Nephron progenitor cell (in vitro differentiated cells): ENCODE measurements around the gene BAZ2A.
A peak's percentile ranks its signal among the peaks of the same experiment; 100 is the strongest.

Experiments used
- DNase-seq: peaks from one replicate; pipeline ENCODE4 v3.0.0; 2021
- H3K27ac Mint-ChIP-seq: 2 replicates; pipeline ENCODE4 v1.8.0; 2021; ENCODE audit warnings: mild to moderate bottlenecking, moderate library complexity, mixed read lengths
- H3K27me3 Mint-ChIP-seq: 2 replicates; pipeline ENCODE4 v1.8.0; 2021; ENCODE audit warnings: mild to moderate bottlenecking, low read depth, mixed read lengths; ENCODE audit not compliant: poor library complexity
- H3K36me3 Mint-ChIP-seq: 2 replicates; pipeline ENCODE4 v1.8.0; 2021; ENCODE audit warnings: low read depth, mixed read lengths
- H3K4me1 Mint-ChIP-seq: 2 replicates; pipeline ENCODE4 v1.8.0; 2021; ENCODE audit warnings: mixed read lengths
- H3K4me3 Mint-ChIP-seq: 2 replicates; pipeline ENCODE4 v1.8.0; 2021; ENCODE audit warnings: mild to moderate bottlenecking, moderate library complexity, mixed read lengths
- H3K9me3 Mint-ChIP-seq: 2 replicates; pipeline ENCODE4 v1.8.0; 2021; ENCODE audit warnings: mild to moderate bottlenecking, moderate library complexity, mixed read lengths
- CTCF ChIP-seq: fragments of 200-600 bp; sonication (generic); IDR thresholded peaks from 2 replicates; pipeline ENCODE4 v1.5.0; 2021; ENCODE audit warnings: antibody characterized with exemption

Gene BAZ2A

DNA sequence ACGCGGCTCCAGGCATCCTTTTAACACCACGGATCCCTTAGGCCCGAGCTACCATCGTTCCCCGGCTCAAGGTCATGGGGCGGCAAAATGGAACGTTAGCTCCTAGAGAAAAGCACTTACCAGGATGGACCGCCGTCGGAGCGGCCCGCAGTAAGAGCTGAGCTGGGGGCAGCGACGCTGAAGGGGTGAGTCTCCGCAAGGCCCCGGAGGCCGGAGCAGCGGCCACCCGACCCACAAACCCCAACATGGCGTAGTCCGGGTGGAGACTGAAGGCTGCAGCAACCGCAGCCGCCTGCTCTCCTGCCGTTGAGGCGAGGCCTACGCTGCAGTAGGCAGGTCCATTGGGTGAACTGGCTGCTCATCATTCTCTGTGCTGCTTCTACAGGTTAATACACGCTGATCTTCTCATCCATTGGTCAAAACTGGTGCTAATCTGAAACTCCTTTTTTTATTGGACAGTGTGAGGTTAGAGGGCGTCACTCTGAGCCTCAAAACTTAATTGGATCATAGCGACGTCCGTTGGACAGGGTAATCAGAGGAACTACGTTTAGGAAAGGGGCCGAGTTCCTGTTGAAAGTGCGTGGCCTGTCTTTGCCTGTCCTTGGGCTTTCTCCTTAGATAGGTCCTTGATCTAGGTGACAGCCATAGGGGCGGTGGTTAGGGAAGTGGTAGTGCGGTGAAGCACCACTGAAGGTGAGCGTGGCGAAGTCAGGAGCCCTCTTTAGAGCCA lies 15.8 kb upstream of the BAZ2A start, which contains the start of gene ATP5F1B:
ATP5F1B (minus strand) TSS at position 268 of the 730 bp plus-strand sequence; CDS start at position 247, 21 bp downstream.
- peaks cover 25% of the 10 kb centered on the region for H3K4me1 Mint-ChIP-seq
- H3K27ac Mint-ChIP-seq = peak within 1 kb of the TSS; percentile 95
- peak within 1 kb of the TSS; percentile 100 for H3K4me3 Mint-ChIP-seq
- peak; percentile 88 for DNase-seq
- H3K9me3 Mint-ChIP-seq = peaks cover 11% of the 10 kb centered on the region
- no peak for TF ChIP-seq CTCF
- H3K27me3 Mint-ChIP-seq = no peaks in the 10 kb centered on the region
- H3K36me3 Mint-ChIP-seq = peaks cover 35% of the 10 kb centered on the region

DNA sequence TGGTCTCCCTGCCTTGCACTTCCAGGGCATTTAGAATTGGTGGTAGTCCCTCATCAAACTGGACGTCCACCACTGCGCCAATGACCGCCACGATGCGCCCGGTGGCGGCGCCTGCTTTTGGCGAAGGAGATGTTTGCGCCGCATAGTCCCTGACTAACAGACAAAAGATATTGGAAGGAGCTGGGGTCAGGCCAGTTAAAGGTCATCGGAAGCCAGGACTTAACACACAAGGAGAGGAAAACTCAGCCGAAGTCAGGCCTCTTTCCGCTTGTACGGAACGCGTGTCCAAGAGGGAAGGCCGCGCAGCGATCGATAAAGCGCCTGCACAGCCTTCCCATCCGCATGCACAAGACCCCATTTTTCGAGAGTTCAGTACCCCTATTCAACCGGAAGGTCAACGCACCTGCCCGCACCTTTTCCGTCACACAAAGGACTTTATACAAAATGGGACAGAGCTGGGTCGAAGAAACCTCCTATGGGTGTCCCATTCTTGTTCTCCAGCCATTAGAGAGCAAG lies 15.1 kb upstream of the BAZ2A start:
- Mint-ChIP-seq H3K27ac (peak overlapping the region; percentile 94), H3K4me1 (peaks cover 25% of the 10 kb centered on the region), H3K27me3 (no peaks in the 10 kb centered on the region), H3K4me3 (peak overlapping the region; percentile 100), H3K36me3 (peaks cover 40% of the 10 kb centered on the region), H3K9me3 (peaks cover 5% of the 10 kb centered on the region)
- DNase-seq = peak; percentile 18
- TF ChIP-seq CTCF = no peak

DNA sequence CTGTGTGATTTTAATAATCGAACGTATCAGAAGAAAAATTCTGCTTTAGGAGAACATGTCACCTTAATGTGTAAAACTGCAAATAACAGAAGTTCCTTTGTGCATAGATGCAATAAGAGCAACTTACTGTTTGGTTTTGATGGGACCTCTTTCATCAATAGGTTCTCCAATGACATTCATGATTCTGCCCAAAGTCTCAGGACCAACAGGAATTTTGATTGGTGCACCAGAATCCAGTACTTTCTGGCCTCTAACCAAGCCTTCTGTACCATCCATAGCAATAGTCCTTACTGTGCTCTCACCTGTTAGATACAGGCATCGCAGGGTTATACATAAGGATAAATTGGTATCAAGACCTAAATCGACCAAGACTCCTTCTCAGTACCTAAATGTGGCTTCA lies 14.5 kb upstream of the BAZ2A start:
- Mint-ChIP-seq H3K4me3 (peak overlapping the region; percentile 100), H3K4me1 (peaks cover 25% of the 10 kb centered on the region), H3K27ac (no peak overlapping the region), H3K36me3 (peaks cover 46% of the 10 kb centered on the region), H3K27me3 (no peaks in the 10 kb centered on the region), H3K9me3 (peaks cover 5% of the 10 kb centered on the region)
- DNase-seq = no peak
- TF ChIP-seq CTCF = no peak

GRCh38 chr12:56641219-56641618 lies 11.1 kb upstream of the BAZ2A start:
- TF ChIP-seq CTCF = no peak
- H3K36me3 Mint-ChIP-seq = peaks cover 62% of the 10 kb centered on the region

DNA sequence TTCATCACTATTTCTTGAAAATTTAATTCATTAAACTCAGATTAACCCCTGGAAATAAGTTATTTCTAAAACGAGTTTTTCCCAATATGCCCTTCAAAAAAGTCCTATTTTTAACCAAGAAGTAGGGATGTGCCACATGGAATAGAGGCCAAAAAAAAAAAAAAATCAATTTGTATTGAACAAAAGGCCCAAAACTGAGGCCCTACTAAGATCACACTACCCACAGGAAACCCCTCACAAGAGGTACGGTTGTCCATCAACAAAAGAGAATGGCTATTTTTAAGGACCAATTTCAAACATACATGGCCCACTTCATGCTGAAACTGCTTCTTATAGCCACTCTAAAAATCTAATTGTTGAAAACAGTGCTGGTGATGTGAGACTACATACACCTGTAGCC lies 7.5 kb upstream of the BAZ2A start:
- no peak for TF ChIP-seq CTCF
- no peak for DNase-seq
- Mint-ChIP-seq H3K4me3 (peak overlapping the region; percentile 20), H3K27me3 (peaks cover 5% of the 10 kb centered on the region), H3K27ac (peak overlapping the region; percentile 99), H3K36me3 (peaks cover 43% of the 10 kb centered on the region), H3K4me1 (peaks cover 57% of the 10 kb centered on the region), H3K9me3 (no peaks in the 10 kb centered on the region)

More at GRCh38 chr12:56641219-56641618, 11.1 kb upstream of the BAZ2A start:
- peaks cover 5% of the 10 kb centered on the region for H3K27me3 Mint-ChIP-seq
- peak overlapping the region; percentile 54 for H3K27ac Mint-ChIP-seq
- H3K9me3 Mint-ChIP-seq = peaks cover 2% of the 10 kb centered on the region
- no peak overlapping the region for H3K4me3 Mint-ChIP-seq
- no peak for DNase-seq
- peaks cover 43% of the 10 kb centered on the region for H3K4me1 Mint-ChIP-seq
